Erythroblast (primary cell): ENCODE results near the gene KMO.

Experiments used
- GATA1 ChIP-seq: IDR thresholded peaks from 2 replicates; pipeline ENCODE4 v1.6.1; 2011; ENCODE audit warnings: low read depth, mild to moderate bottlenecking, control low read depth, low read length, moderate library complexity
- POLR2A ChIP-seq: IDR thresholded peaks from 2 replicates; pipeline ENCODE4 v1.6.1; 2011; ENCODE audit warnings: mild to moderate bottlenecking, low read length

- TF ChIP-seq POLR2A, result no peak
- no peak for TF ChIP-seq GATA1
These were observed 112.1 kb downstream of the KMO start for GRCh38 chr1:241644259-241644658.
